Measurements from ENCODE around the gene RIC8A.
"Not testable (repeated sequence)": the region's sequence is repeated elsewhere in the genome, so short reads cannot be mapped to it uniquely, and the experiment has no call there.

Gene RIC8A

GRCh38 chr11:230431-230830, 22.9 kb downstream of the RIC8A start:
- no peak for TF ChIP-seq JUND (IDR thresholded peaks at IDR 0.05; ENCODE audit: low read depth)

GRCh38 chr11:232783-233565, 25.5 kb downstream of the RIC8A start:
- no peak for TF ChIP-seq JUND (IDR thresholded peaks at IDR 0.05; ENCODE audit: low read depth)
- no peak for DNase-seq (ENCODE audit: low read depth in 1 of 2, low spot score in 1 of 2)
- in situ Hi-C loops (cut with HindIII; ENCODE audit: low pct_unique_long_range_greater_than_20kb, low sequenced_read_pairs): no loop called here

More at GRCh38 chr11:230431-230830, 22.9 kb downstream of the RIC8A start:
- DNase-seq (ENCODE audit: low read depth in 1 of 2, low spot score in 1 of 2): no peak
- in situ Hi-C loops (cut with HindIII; ENCODE audit: low pct_unique_long_range_greater_than_20kb, low sequenced_read_pairs): no loop called here

- in situ Hi-C loops (cut with HindIII; ENCODE audit: low pct_unique_long_range_greater_than_20kb, low sequenced_read_pairs): no loop called here
- DNase-seq (ENCODE audit: low read depth in 1 of 2, low spot score in 1 of 2): no peak
- no peak for TF ChIP-seq JUND (IDR thresholded peaks at IDR 0.05; ENCODE audit: low read depth)
Observed at GRCh38 chr11:235180-235579, 27.7 kb downstream of the RIC8A start.

- in situ Hi-C loops (cut with HindIII; ENCODE audit: low pct_unique_long_range_greater_than_20kb, low sequenced_read_pairs): no loop called here
- no peak for TF ChIP-seq JUND (IDR thresholded peaks at IDR 0.05; ENCODE audit: low read depth)
- DNase-seq (ENCODE audit: low read depth in 1 of 2, low spot score in 1 of 2): peak in 1 of 2 experiments; percentile 20
Observed at GRCh38 chr11:235609-235996, 28.1 kb downstream of the RIC8A start.

- TF ChIP-seq JUND (IDR thresholded peaks at IDR 0.05; ENCODE audit: low read depth): no peak
- in situ Hi-C loops (cut with HindIII; ENCODE audit: low pct_unique_long_range_greater_than_20kb, low sequenced_read_pairs): no loop called here
- peak; percentile 79 to 90 for DNase-seq (ENCODE audit: low read depth in 1 of 2, low spot score in 1 of 2)
Observed at GRCh38 chr11:235997-236773, 28.7 kb downstream of the RIC8A start, which contains the start of gene SIRT3. Gene SIRT3 (minus strand): TSS chr11:236342. CDS start chr11:236328, 14 bp downstream.

- peak; percentile 71 to 77 for DNase-seq (ENCODE audit: low read depth in 1 of 2, low spot score in 1 of 2)
- TF ChIP-seq JUND (IDR thresholded peaks at IDR 0.05; ENCODE audit: low read depth): no peak
- in situ Hi-C loops (cut with HindIII; ENCODE audit: low pct_unique_long_range_greater_than_20kb, low sequenced_read_pairs): no loop called here
Observed at GRCh38 chr11:236774-237767, 29.6 kb downstream of the RIC8A start, which contains the start of gene PSMD13. Gene PSMD13 (plus strand): TSS chr11:236976. CDS start chr11:237050, 74 bp downstream.

GRCh38 chr11:238346-238745, 30.8 kb downstream of the RIC8A start:
- DNase-seq (ENCODE audit: low read depth in 1 of 2, low spot score in 1 of 2); in situ Hi-C loops (cut with HindIII; ENCODE audit: low pct_unique_long_range_greater_than_20kb, low sequenced_read_pairs): not testable (repeated sequence)

GRCh38 chr11:240315-240714, 32.8 kb downstream of the RIC8A start:
- in situ Hi-C loops (cut with HindIII; ENCODE audit: low pct_unique_long_range_greater_than_20kb, low sequenced_read_pairs): no loop called here
- TF ChIP-seq JUND (IDR thresholded peaks at IDR 0.05; ENCODE audit: low read depth): no peak
- no peak for DNase-seq (ENCODE audit: low read depth in 1 of 2, low spot score in 1 of 2)

- in situ Hi-C loops (cut with HindIII; ENCODE audit: low pct_unique_long_range_greater_than_20kb, low sequenced_read_pairs): no loop called here
- DNase-seq (ENCODE audit: low read depth in 1 of 2, low spot score in 1 of 2): no peak
- TF ChIP-seq JUND (IDR thresholded peaks at IDR 0.05; ENCODE audit: low read depth): no peak
Observed at GRCh38 chr11:241634-242033, 34.1 kb downstream of the RIC8A start.

GRCh38 chr11:244376-244775, 36.9 kb downstream of the RIC8A start:
- no peak for DNase-seq (ENCODE audit: low read depth in 1 of 2, low spot score in 1 of 2)
- in situ Hi-C loops (cut with HindIII; ENCODE audit: low pct_unique_long_range_greater_than_20kb, low sequenced_read_pairs): no loop called here
- TF ChIP-seq JUND (IDR thresholded peaks at IDR 0.05; ENCODE audit: low read depth): no peak

GRCh38 chr11:249062-249461, 41.6 kb downstream of the RIC8A start:
- TF ChIP-seq JUND (IDR thresholded peaks at IDR 0.05; ENCODE audit: low read depth): no peak
- in situ Hi-C loops (cut with HindIII; ENCODE audit: low pct_unique_long_range_greater_than_20kb, low sequenced_read_pairs): no loop called here
- DNase-seq (ENCODE audit: low read depth in 1 of 2, low spot score in 1 of 2): no peak

- in situ Hi-C loops (cut with HindIII; ENCODE audit: low pct_unique_long_range_greater_than_20kb, low sequenced_read_pairs): no loop called here
- no peak for DNase-seq (ENCODE audit: low read depth in 1 of 2, low spot score in 1 of 2)
- TF ChIP-seq JUND (IDR thresholded peaks at IDR 0.05; ENCODE audit: low read depth): no peak
Observed at GRCh38 chr11:250274-250673, 42.8 kb downstream of the RIC8A start.
